Kidney epithelial cell (primary cell): ENCODE data around the gene ASB6. TPM values are rescaled to one million over a fixed set of nuclear protein-coding genes. Genes with fewer than 3 reads are reported as not detected.

ENCODE experiments used
- DNase-seq: peaks from one replicate; pipeline ENCODE4 v3.0.0-alpha.2; 2010; ENCODE audit warnings: low read depth
- H3K27me3 ChIP-seq: 2 replicates; pipeline ENCODE4 v1.6.0; 2011; ENCODE audit warnings: low read length; ENCODE audit not compliant: control insufficient read depth, insufficient read depth
- H3K36me3 ChIP-seq: 2 replicates; pipeline ENCODE4 v1.5.1; 2011; ENCODE audit warnings: low read length; ENCODE audit not compliant: control insufficient read depth, insufficient read depth
- H3K4me3 ChIP-seq: 2 replicates; pipeline ENCODE4 v1.5.1; 2011; ENCODE audit warnings: low read depth, mild to moderate bottlenecking, control low read depth, low read length
- CTCF ChIP-seq: IDR thresholded peaks from 2 replicates; pipeline ENCODE4 v1.5.1; 2011; ENCODE audit warnings: mild to moderate bottlenecking, moderate library complexity, low read length, control low read depth, inconsistent platforms; ENCODE audit not compliant: insufficient read depth, poor library complexity, severe bottlenecking
- total RNA-seq: library from RNA; depleted of rRNA; stranded (reverse); fragments of >200 nt; gene quantifications from 2 replicates; pipeline ENCODE4 v1.2.3, GENCODE V29; 2015

ASB6 gene
- total RNA-seq, 1 donor from 2014 or later = 27.0 TPM

- peak within 1 kb of the TSS; percentile 80 for H3K4me3 ChIP-seq
- DNase-seq = no peak
- TF ChIP-seq CTCF = no peak
- H3K36me3 ChIP-seq = no peaks in the 10 kb centered on the region
- no peaks in the 10 kb centered on the region for H3K27me3 ChIP-seq
Measured at GRCh38 chr9:129626079-129626624, 15.8 kb downstream of the ASB6 start, which contains the start of gene NTMT1. Gene NTMT1 (plus strand): TSS chr9:129626163. CDS start chr9:129632704, 6,541 bp downstream.

GRCh38 chr9:129624947-129625346 lies 17.0 kb downstream of the ASB6 start:
- Histone ChIP-seq H3K27me3 (no peaks in the 10 kb centered on the region), H3K36me3 (no peaks in the 10 kb centered on the region), H3K4me3 (no peak overlapping the region)
- no peak for DNase-seq
- TF ChIP-seq CTCF = no peak

- no peak for DNase-seq
- Histone ChIP-seq H3K27me3 (no peaks in the 10 kb centered on the region), H3K4me3 (no peak overlapping the region), H3K36me3 (no peaks in the 10 kb centered on the region)
- peak; percentile 84 for TF ChIP-seq CTCF
Measured at GRCh38 chr9:129624168-129624759, 17.7 kb downstream of the ASB6 start.

GRCh38 chr9:129623331-129623730 lies 18.6 kb downstream of the ASB6 start:
- Histone ChIP-seq H3K4me3 (no peak overlapping the region), H3K27me3 (no peaks in the 10 kb centered on the region), H3K36me3 (no peaks in the 10 kb centered on the region)
- no peak for TF ChIP-seq CTCF
- DNase-seq = no peak

GRCh38 chr9:129620669-129621295 lies 21.2 kb downstream of the ASB6 start, which contains the start of gene C9orf50:
Gene C9orf50 (minus strand): TSS chr9:129621101. CDS start chr9:129620574, 527 bp downstream.
- no peaks in the 10 kb centered on the region for H3K36me3 ChIP-seq
- H3K27me3 ChIP-seq = no peaks in the 10 kb centered on the region
- TF ChIP-seq CTCF = no peak
- no peak for DNase-seq
- H3K4me3 ChIP-seq = peak within 1 kb of the TSS; percentile 40
